HEK293 (cell line): ENCODE results near the gene MSH5.

ENCODE experiments used
- CTCF ChIP-seq: fragments of 450-650 bp; formaldehyde crosslinking; IDR thresholded peaks from 2 replicates; pipeline ENCODE4 v1.5.1; 2016; ENCODE audit warnings: missing biosample characterization, missing genetic modification characterization
- ELK4 ChIP-seq: IDR thresholded peaks from 2 replicates; pipeline ENCODE4 v1.6.1; 2011; ENCODE audit warnings: mild to moderate bottlenecking, low read depth, low read length, borderline replicate concordance
- KLF9 ChIP-seq: fragments of 450-650 bp; formaldehyde crosslinking; IDR thresholded peaks from 2 replicates; pipeline ENCODE4 v1.5.1; 2016; ENCODE audit warnings: missing biosample characterization, missing genetic modification characterization, low read depth
- PRDM2 ChIP-seq: fragments of 450-650 bp; formaldehyde crosslinking; IDR thresholded peaks from 2 replicates; pipeline ENCODE4 v1.5.1; 2016; ENCODE audit warnings: missing biosample characterization, missing genetic modification characterization, borderline replicate concordance
- SP7 ChIP-seq: fragments of 450-650 bp; formaldehyde crosslinking; IDR thresholded peaks from 2 replicates; pipeline ENCODE4 v1.5.1; 2016; ENCODE audit warnings: missing biosample characterization, missing genetic modification characterization
- WT1 ChIP-seq: fragments of 450-650 bp; formaldehyde crosslinking; IDR thresholded peaks from 2 replicates; pipeline ENCODE4 v1.5.1; 2016; ENCODE audit warnings: missing biosample characterization, missing genetic modification characterization
- YY2 ChIP-seq: fragments of 450-650 bp; formaldehyde crosslinking; IDR thresholded peaks from 2 replicates; pipeline ENCODE4 v1.5.1; 2016; ENCODE audit warnings: missing biosample characterization, missing genetic modification characterization
- ZBTB1 ChIP-seq: fragments of 450-650 bp; formaldehyde crosslinking; IDR thresholded peaks from 2 replicates; pipeline ENCODE4 v1.5.1; 2016; ENCODE audit warnings: missing biosample characterization, missing genetic modification characterization
- ZBTB6 ChIP-seq: fragments of 450-650 bp; formaldehyde crosslinking; IDR thresholded peaks from 2 replicates; pipeline ENCODE4 v1.5.1; 2017; ENCODE audit warnings: missing biosample characterization, missing genetic modification characterization
- ZFP69B ChIP-seq: fragments of 450-650 bp; formaldehyde crosslinking; IDR thresholded peaks from 2 replicates; pipeline ENCODE4 v1.5.1; 2016; ENCODE audit warnings: missing biosample characterization, missing genetic modification characterization
- ZNF16 ChIP-seq: fragments of 450-650 bp; formaldehyde crosslinking; IDR thresholded peaks from 2 replicates; pipeline ENCODE4 v1.5.1; 2016; ENCODE audit warnings: low read depth, missing biosample characterization, missing genetic modification characterization
- ZNF248 ChIP-seq: fragments of 450-650 bp; formaldehyde crosslinking; IDR thresholded peaks from 2 replicates; pipeline ENCODE4 v1.5.1; 2017; ENCODE audit warnings: missing biosample characterization, missing genetic modification characterization
- ZNF26 ChIP-seq: fragments of 450-650 bp; formaldehyde crosslinking; IDR thresholded peaks from 2 replicates; pipeline ENCODE4 v1.5.1; 2016; ENCODE audit warnings: missing biosample characterization, missing genetic modification characterization
- ZNF266 ChIP-seq: fragments of 450-650 bp; formaldehyde crosslinking; IDR thresholded peaks from 2 replicates; pipeline ENCODE4 v1.5.1; 2016; ENCODE audit warnings: missing biosample characterization, missing genetic modification characterization, low read depth
- ZNF274 ChIP-seq, 2 experiments: fragments of 200-500 bp in 1 of 2; fragments of 450-650 bp in 1 of 2; sonication (Bioruptor generic) in 1 of 2; formaldehyde crosslinking in 1 of 2; IDR thresholded peaks; 2 replicates each; pipeline versions ENCODE4 v1.5.1 to v1.6.1; 2014 to 2016; ENCODE audit warnings: borderline replicate concordance in 1 of 2, inconsistent platforms in 1 of 2, low read length in 1 of 2, missing biosample characterization in 1 of 2, missing genetic modification characterization in 1 of 2
- ZNF341 ChIP-seq: fragments of 450-650 bp; formaldehyde crosslinking; IDR thresholded peaks from 2 replicates; pipeline ENCODE4; 2016; ENCODE audit warnings: low read depth, missing biosample characterization, missing genetic modification characterization
- ZNF423 ChIP-seq: fragments of 450-650 bp; formaldehyde crosslinking; IDR thresholded peaks from 2 replicates; pipeline ENCODE4 v1.5.1; 2016; ENCODE audit warnings: missing biosample characterization, missing genetic modification characterization
- ZNF501 ChIP-seq: fragments of 450-650 bp; formaldehyde crosslinking; IDR thresholded peaks from 2 replicates; pipeline ENCODE4 v1.5.1; 2016; ENCODE audit warnings: missing biosample characterization, missing genetic modification characterization
- ZNF529 ChIP-seq: fragments of 450-650 bp; formaldehyde crosslinking; IDR thresholded peaks from 2 replicates; pipeline ENCODE4 v1.5.1; 2017; ENCODE audit warnings: missing genetic modification characterization, missing biosample characterization; ENCODE audit not compliant: insufficient replicate concordance
- ZNF548 ChIP-seq: fragments of 450-650 bp; formaldehyde crosslinking; IDR thresholded peaks from 2 replicates; pipeline ENCODE4 v1.5.1; 2016; ENCODE audit warnings: missing biosample characterization, missing genetic modification characterization
- ZNF560 ChIP-seq: fragments of 450-650 bp; formaldehyde crosslinking; IDR thresholded peaks from 2 replicates; pipeline ENCODE4 v1.5.1; 2017; ENCODE audit warnings: missing biosample characterization, missing genetic modification characterization, borderline replicate concordance
- ZNF571 ChIP-seq: fragments of 450-650 bp; formaldehyde crosslinking; IDR thresholded peaks from 2 replicates; pipeline ENCODE4 v1.5.0; 2017; ENCODE audit warnings: missing biosample characterization, missing genetic modification characterization
- ZNF692 ChIP-seq: fragments of 450-650 bp; formaldehyde crosslinking; IDR thresholded peaks from 2 replicates; pipeline ENCODE4 v1.5.1; 2016; ENCODE audit warnings: missing biosample characterization, missing genetic modification characterization
- ZNF785 ChIP-seq: fragments of 450-650 bp; formaldehyde crosslinking; IDR thresholded peaks from 2 replicates; pipeline ENCODE4 v1.5.1; 2016; ENCODE audit warnings: missing biosample characterization, missing genetic modification characterization
- ZNF830 ChIP-seq: fragments of 450-650 bp; IDR thresholded peaks from 2 replicates; pipeline ENCODE4 v1.5.0; 2018; ENCODE audit warnings: missing biosample characterization, missing genetic modification characterization, low read depth, mild to moderate bottlenecking, moderate library complexity

The MSH5 gene

GRCh38 chr6:31806470-31807272, 66.9 kb downstream of the MSH5 start, which contains the start of gene LSM2 (continued):
- TF ChIP-seq PRDM2 (tag by site-specific recombination): no peak
- no peak for TF ChIP-seq ZNF560 (tag by site-specific recombination)
- no peak for TF ChIP-seq ZBTB6 (tag by site-specific recombination)
- TF ChIP-seq ZNF423 (tag by site-specific recombination): peak; percentile 95
- TF ChIP-seq ZNF529 (tag by site-specific recombination): no peak
- no peak for TF ChIP-seq ELK4
- TF ChIP-seq ZNF548: no peak
- no peak for TF ChIP-seq ZNF785
- no peak for TF ChIP-seq ZNF571 (tag by site-specific recombination)
- TF ChIP-seq ZNF16: no peak
- no peak for TF ChIP-seq ZNF248 (tag by site-specific recombination)
- peak; percentile 45; the same call in 1 of the 2 replicates for TF ChIP-seq WT1
- TF ChIP-seq ZNF501 (tag by site-specific recombination): peak; percentile 89; the same call in 1 of the 2 replicates
- TF ChIP-seq YY2 (tag by site-specific recombination): no peak
- TF ChIP-seq ZNF692 (tag by site-specific recombination): peak; percentile 52
- peak; percentile 39; the same call in 1 of the 2 replicates for TF ChIP-seq KLF9
- no peak for TF ChIP-seq ZNF26 (tag by site-specific recombination)
- TF ChIP-seq ZNF266 (tag by site-specific recombination): no peak
- TF ChIP-seq CTCF (tag by site-specific recombination): peak; percentile 96
- no peak for TF ChIP-seq ZNF274 (IDR thresholded peaks at IDR 0.05; ENCODE audit: low read length)
- TF ChIP-seq ZNF274 (tag by site-specific recombination; IDR thresholded peaks at IDR 0.05; ENCODE audit: borderline replicate concordance): no peak
- TF ChIP-seq SP7 (tag by site-specific recombination): peak; percentile 77
- 0 out of 2 replicates have a peak, but pooled peaks have one; percentile 36 for TF ChIP-seq ZFP69B (tag by site-specific recombination)
- no peak for TF ChIP-seq ZBTB1
- no peak for TF ChIP-seq ZNF830 (tag by site-specific recombination)
- 0 out of 2 replicates have a peak, but pooled peaks have one; percentile 20 for TF ChIP-seq ZNF341 (tag by site-specific recombination)
